RWPE1 (cell line): ENCODE results near the gene RWDD1.

Source experiments
- CTCF ChIA-PET: fragments of 350-600 bp; sonication (Branson Sonifier 250); formaldehyde crosslinking; extraction: SDS; loops from one replicate; lab custom pipeline; 2021; lab: Yijun Ruan, JAX
- POLR2A ChIA-PET: fragments of 400-600 bp; formaldehyde crosslinking; extraction: SDS; loops from one replicate; lab custom pipeline; 2020; ENCODE audit warnings: antibody characterized with exemption; ENCODE audit not compliant: low non-redundant PET; lab: Yijun Ruan, JAX
- DNase-seq: peaks from one replicate; pipeline ENCODE4 v3.0.0; 2012; ENCODE audit warnings: low spot score
- H3K27ac ChIP-seq: fragments of 450-650 bp; 2 replicates; pipeline ENCODE4 v1.5.1; 2017
- TF ChIP-seq, protein P1 (sequence below): fragments of 450-650 bp; conservative IDR thresholded peaks from 2 replicates; pipeline ENCODE4 v1.5.1; 2017; ENCODE audit warnings: low read depth, mild to moderate bottlenecking

The RWDD1 gene

DNA sequence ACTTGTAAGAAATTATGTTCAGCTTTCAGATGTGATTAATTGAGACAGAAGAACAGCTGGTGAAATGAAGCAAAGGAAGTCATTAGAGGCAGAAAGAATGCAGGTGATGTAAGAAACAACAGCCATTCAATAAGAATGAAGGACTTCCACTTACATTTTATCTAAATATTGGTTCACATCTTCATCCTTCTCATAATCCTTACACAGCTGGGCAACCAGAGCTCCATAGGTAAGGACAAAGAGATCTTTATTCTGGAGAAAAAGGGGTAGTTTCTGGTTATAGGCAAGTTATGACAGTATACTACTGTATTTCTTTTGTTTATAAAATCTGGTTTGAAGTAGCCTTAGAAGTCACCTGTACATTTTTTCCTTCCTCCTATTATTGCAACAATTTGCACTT, 28.2 kb upstream of the RWDD1 start:
- H3K27ac ChIP-seq: no peak overlapping the region
- ChIA-PET POLR2A (no interaction called here), CTCF (interaction anchor here (0.6 kb wide), 1 partner anchor 88 kb away, joined by 3 read pairs; no protein-coding TSS in a partner anchor)
- TF ChIP-seq, protein P1, sequence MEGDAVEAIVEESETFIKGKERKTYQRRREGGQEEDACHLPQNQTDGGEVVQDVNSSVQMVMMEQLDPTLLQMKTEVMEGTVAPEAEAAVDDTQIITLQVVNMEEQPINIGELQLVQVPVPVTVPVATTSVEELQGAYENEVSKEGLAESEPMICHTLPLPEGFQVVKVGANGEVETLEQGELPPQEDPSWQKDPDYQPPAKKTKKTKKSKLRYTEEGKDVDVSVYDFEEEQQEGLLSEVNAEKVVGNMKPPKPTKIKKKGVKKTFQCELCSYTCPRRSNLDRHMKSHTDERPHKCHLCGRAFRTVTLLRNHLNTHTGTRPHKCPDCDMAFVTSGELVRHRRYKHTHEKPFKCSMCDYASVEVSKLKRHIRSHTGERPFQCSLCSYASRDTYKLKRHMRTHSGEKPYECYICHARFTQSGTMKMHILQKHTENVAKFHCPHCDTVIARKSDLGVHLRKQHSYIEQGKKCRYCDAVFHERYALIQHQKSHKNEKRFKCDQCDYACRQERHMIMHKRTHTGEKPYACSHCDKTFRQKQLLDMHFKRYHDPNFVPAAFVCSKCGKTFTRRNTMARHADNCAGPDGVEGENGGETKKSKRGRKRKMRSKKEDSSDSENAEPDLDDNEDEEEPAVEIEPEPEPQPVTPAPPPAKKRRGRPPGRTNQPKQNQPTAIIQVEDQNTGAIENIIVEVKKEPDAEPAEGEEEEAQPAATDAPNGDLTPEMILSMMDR: no peak
- DNase-seq: no peak

DNA sequence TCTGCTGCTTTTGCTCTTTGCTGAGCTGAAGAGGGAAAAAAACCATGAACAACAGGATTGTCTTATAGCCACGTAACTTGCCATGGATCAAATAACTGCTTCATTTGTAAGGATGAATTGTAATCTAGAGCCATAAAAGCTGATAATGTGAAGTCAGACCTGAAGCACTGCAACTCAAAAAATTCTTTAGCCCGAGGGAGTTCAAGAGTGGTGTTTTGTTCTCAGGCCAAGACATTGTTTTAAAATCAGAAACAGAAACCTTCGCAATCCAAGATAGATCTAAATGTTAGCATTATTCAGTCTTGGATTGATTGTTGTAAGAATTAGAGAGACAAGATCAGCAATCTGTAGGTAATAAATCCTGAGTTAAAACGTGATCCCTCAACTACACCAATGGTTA, 25.7 kb upstream of the RWDD1 start, which contains the start of gene TRAPPC3L:
TSS of gene TRAPPC3L (minus strand) at position 34 of the 400 bp plus-strand sequence. CDS start 170 bp downstream, outside the sequence.
- POLR2A ChIA-PET: no interaction called here
- TF ChIP-seq, protein P1: no peak
- CTCF ChIA-PET: no interaction called here

DNA sequence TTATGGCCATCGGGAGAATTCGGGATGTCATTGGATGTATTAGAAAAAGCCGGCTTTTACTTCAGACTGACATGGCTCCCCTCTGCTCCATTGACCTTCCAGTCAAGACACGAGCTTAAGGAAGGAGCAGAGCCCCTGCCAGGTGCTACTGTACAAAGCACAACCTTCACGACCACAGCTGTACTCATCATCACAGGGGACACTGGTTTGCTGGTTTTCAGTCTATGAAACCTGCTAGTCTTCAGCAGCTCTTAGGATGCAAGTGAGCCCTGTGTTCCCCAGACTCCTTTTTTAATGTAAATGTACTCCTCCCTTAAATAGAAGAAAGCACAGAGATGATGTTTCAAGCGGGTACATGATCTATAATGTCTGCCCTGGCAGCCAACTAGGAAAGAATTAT, 23.9 kb upstream of the RWDD1 start:
- CTCF ChIA-PET: interaction anchor here (0.6 kb wide), 1 partner anchor 12 kb away, joined by 3 read pairs; no protein-coding TSS in a partner anchor
- H3K27ac ChIP-seq: no peak overlapping the region
- POLR2A ChIA-PET: no interaction called here
- TF ChIP-seq, protein P1: no peak
- DNase-seq: no peak

More for the DNA sequence above, 25.7 kb upstream of the RWDD1 start, which contains the start of gene TRAPPC3L:
- H3K27ac ChIP-seq: no peak within 1 kb of the TSS
- no peak for DNase-seq

DNA sequence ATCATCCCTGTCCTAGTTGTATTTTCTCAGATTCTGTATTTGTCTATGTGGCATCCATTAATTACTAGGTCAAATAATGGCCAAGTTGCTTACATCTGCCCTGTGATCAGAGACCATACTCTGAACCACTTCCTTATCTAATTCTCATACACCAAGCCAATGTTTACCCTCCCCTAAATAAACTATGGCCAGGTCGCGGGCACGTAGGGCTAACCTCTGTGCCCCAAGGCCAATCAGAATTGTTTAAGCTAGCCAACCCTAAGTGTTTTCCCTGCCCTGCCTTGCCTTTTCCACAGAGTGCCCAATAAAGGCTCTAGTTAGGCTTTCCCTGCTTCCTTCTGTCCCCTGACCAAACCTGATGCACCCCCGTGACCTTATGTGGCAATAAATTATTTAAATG, 20.5 kb upstream of the RWDD1 start:
- CTCF ChIA-PET: interaction anchor here (0.5 kb wide), 1 partner anchor 9 kb away, joined by 3 read pairs; no protein-coding TSS in a partner anchor
- TF ChIP-seq, protein P1: no peak
- DNase-seq: no peak
- POLR2A ChIA-PET: no interaction called here
- H3K27ac ChIP-seq: no peak overlapping the region

DNA sequence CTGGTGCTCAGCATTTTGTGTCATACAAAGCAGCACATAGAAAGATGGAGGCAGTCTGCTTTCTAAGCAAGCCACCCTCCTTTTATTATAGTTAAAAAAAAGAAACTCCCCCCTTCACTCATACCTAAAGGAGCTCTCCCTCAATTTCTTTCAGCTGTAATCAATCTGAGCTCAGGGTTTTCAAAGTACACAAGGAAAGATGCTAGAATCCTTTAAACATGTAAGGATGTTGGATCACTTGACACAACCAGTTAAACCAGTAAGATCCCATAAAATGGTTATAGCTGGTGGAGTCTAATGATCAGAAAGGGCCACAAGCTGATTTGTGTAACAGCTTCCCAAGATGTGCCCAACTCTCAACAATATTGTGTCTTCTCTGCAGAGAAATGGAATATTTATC, 17.9 kb upstream of the RWDD1 start, which contains the start of gene CALHM4:
TSS of gene CALHM4 (plus strand) at position 301 of the 400 bp plus-strand sequence. CDS start at position 344, 43 bp downstream.
- no peak within 1 kb of the TSS for H3K27ac ChIP-seq
- POLR2A ChIA-PET: no interaction called here
- CTCF ChIA-PET: interaction anchor here (0.6 kb wide), 1 partner anchor 64 kb away, joined by 3 read pairs; no protein-coding TSS in a partner anchor
- TF ChIP-seq, protein P1: no peak
- DNase-seq: no peak

DNA sequence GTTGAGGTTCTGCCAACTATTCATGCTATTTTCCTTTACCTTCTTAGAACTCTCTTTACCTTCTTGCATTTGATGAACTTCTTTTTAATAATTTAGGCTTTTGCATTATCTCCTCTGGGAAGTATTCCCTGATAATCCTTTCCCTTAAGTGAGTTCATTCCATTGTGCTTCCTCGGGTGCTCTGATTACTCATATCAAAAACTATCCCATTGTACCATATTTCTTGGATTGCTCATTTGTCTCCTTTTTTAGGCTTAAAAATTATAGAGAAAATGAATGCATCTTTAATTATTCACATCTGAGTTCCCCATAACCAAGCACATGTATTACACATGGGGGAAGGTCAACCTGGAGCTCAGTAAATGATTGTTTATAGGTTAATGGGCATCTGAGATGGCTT, 15.2 kb upstream of the RWDD1 start:
- no peak overlapping the region for H3K27ac ChIP-seq
- peak; percentile 51 for DNase-seq
- TF ChIP-seq, protein P1: no peak
- POLR2A ChIA-PET: no interaction called here
- CTCF ChIA-PET: no interaction called here
